HG03159 (cell line): ENCODE data around the gene FBXO41.
A peak's percentile ranks its signal among the peaks of the same experiment; 100 is the strongest.

Experiments
- ATAC-seq: cut with Tn5 transposase; IDR thresholded peaks from one replicate; pipeline ENCODE4 v1.9.1; 2021; ENCODE audit warnings: mild to moderate bottlenecking, moderate library complexity; ENCODE audit not compliant: unreplicated experiment

Gene FBXO41

GRCh38 chr2:73250872-73251846, 33.1 kb downstream of the FBXO41 start:
- no peak for ATAC-seq

DNA sequence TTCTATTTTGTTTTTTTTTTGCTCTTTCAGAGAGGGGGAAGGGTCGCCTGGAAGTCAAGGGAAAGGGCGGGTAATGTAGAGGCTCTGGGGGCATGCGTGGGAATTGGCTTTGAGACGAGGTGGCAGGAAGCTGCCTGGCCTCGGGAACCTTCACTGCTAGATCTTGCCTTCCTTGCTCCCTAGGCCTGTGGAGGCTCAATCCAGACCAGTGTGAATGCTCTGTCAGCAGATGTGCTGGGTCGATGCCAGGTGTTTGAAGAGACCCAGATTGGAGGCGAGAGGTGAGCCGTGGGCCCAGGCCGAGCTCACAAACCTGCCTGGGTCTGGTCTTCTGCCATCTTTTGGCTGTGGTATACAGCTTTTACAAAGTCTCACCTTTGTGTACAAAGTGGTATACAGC, 34.6 kb downstream of the FBXO41 start:
- ATAC-seq, result no peak

DNA sequence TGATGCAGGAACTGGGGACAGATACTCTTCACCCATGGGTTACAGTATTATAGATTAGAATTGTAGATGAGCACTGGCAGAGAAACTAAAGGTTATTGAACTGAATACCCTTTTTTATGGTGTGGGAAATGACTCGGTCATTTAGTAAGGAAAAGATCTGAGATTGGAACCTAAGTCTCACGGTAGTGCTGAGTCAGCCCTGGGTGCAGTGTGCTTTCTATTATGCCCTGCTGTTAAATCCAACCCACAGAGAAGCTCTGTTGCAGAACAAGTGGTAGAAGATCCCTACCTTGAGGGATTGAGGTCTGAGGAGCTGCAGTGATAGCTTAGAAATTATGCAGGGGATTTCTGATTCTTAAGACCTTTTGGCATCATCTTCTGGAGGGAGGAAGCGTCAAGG, 37.4 kb downstream of the FBXO41 start:
- ATAC-seq, result no peak

GRCh38 chr2:73244580-73244979, 39.7 kb downstream of the FBXO41 start:
- no peak for ATAC-seq

- ATAC-seq, result no peak
These were observed 40.3 kb downstream of the FBXO41 start for GRCh38 chr2:73243884-73244570.

- no peak for ATAC-seq
These were observed 44.5 kb downstream of the FBXO41 start for GRCh38 chr2:73239776-73240175.

GRCh38 chr2:73238976-73239375, 45.3 kb downstream of the FBXO41 start:
- ATAC-seq, result no peak

DNA sequence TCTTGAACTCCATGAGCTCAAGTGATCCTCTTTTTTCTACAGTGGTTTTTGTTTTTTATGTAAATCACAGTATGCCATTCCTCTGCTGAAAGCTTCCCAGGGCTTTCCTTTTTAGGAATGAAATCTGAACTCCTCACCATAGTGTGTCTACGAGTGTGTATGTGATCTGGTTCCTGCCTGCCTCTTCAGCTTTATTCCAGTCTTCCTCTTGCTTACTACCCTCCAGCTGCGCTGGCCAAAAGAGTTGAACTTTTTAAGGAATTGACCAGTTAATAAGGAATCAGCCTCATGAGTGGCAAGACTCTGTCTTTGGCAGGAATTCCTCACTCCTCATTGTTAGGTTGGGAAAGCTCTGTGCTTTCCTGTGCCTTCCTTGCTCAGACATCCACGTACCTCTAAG, 46.1 kb downstream of the FBXO41 start:
- ATAC-seq, result no peak

DNA sequence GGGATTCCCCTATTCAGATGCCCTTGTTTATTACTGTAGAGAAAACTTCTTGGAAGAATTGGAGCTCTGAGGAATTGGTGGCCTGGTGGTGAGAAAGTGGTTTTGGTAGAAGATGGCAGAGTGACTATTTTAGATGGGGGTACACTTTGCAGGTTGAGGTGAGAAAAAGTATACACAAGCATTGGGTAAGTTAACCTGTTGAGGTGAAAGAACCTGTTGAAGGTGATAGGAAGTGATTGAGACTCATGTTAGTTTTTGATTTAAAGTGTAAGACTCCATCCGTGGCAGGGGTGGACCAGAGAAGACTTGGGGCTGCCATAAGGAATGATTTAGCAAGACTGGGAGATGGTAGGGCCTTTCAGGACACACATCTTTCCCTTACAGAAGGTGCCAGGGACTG, 47.1 kb downstream of the FBXO41 start:
- no peak for ATAC-seq

GRCh38 chr2:73235315-73236028, 48.8 kb downstream of the FBXO41 start:
- ATAC-seq, result no peak

GRCh38 chr2:73233932-73234832, 50.1 kb downstream of the FBXO41 start, which contains the start of gene CCT7:
CCT7 (plus strand) TSS chr2:73234308; CDS start chr2:73234379, 71 bp downstream.
- ATAC-seq, result peak; percentile 62

DNA sequence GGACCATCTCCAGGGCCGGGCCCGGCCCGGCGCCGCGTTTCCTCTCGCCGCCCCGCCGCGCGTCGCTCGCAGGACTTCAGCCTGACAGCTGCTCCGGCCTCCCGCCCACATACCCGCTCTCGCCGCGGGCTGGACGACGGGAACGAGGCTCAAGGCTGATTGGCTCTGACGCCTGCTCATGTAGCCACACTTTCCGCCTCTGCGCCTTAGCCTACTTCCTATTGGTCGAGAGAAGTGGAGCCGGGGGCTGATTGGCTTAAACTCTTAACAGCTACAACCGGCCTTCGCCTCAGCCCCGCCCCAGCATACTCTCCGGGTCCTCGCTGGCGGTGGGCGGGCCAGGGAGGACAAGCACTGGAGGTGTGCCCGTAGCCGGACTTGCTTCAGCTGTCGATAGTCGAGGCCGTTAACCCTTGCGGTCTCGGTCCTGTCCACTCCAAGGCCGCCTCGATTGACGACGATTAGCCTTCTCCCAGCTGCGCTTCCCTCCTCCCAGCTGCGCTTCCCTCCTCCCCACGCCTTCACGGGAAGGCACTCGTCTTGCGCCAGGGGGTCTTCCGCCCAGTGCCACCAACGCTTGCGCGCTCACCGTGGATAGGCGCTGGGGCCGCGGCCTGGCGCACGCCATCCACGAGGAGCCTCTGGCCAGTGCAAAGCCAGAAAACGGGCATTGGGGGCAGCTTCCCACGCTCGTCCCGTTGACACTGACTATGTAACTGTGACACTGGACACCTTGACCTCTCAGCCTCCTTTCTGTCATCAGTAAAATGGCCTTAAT, 50.9 kb downstream of the FBXO41 start, which contains the start of gene PRADC1:
TSS of gene PRADC1 (minus strand) at position 86 of the 778 bp plus-strand sequence. CDS start at position 7, 79 bp downstream.
- ATAC-seq, result peak; percentile 92

DNA sequence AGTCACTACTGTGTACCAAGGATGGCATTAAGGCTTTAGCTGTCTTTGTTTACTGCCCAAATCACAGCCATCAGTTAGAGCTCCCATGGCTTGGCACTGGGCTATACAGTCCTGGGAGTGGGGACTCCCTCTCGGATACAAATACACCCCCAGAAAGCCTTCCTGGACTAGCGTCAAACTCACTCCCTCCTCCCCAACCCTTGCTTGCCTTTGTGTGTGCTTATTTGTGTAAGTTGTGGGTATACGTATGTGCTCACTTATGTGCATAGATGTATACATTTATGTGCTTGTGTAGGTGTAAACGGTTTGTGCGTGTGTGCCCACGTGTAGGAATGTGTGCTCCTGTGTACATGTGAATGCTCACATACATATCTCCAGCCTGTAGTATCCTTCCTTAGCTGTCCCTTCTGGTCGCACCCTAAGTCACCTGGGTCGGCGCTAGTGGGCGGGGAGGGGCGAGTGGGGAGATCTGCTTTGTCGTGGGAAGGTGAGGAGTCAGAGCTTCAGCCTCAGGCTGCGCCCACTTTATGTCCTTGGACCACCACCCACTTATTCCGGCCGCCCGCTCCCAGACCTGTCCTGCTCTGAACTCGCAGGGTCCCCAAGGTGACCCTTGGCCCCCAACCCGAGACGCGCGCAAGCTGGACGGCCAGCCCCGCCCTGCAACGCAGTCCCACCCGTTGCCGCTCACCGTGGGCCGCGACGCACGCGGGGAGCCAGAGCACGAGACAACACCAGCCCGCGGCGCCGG, 51.7 kb downstream of the FBXO41 start:
- no peak for ATAC-seq

- ATAC-seq, result no peak
These were observed 55.6 kb downstream of the FBXO41 start for GRCh38 chr2:73228631-73229030.

GRCh38 chr2:73227086-73227485, 57.2 kb downstream of the FBXO41 start:
- no peak for ATAC-seq

- ATAC-seq, result no peak
These were observed 58.5 kb downstream of the FBXO41 start for GRCh38 chr2:73225513-73226360.

GRCh38 chr2:73223821-73224220, 60.5 kb downstream of the FBXO41 start:
- no peak for ATAC-seq

DNA sequence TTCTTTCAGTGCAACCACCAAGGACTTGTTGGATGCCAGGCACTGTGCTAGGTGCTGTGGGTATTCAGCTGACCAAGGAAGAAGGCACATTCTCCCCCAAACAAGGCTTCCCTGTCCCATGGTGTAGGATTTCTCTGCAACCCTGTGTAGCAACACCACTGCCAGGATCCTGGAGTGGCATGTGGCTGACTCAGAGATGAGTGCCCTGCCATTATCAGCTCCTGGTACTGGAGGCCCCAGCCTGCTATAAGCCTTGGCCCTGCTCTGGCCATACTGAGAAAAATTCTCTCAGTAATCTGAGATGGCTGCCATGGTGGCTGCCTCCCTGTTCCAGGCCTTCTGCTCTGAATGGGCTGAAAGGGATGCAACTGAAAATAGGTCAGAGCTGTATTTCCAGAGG, 66.0 kb downstream of the FBXO41 start:
- no peak for ATAC-seq
